CD8-positive, alpha-beta memory T cell (primary cell): ENCODE measurements around the gene CCAR1. TPM values are rescaled to one million over a fixed set of nuclear protein-coding genes. Genes with fewer than 3 reads are reported as not detected.
"Not testable (repeated sequence)": the region's sequence is repeated elsewhere in the genome, so short reads cannot be mapped to it uniquely, and the experiment has no call there.

Source experiments
- CTCF ChIA-PET: fragments of 350-600 bp; sonication (Branson Sonifier 250); formaldehyde crosslinking; loops from one replicate; lab custom pipeline; 2021; ENCODE audit warnings: antibody characterized with exemption; lab: Charles Lee
- POLR2A ChIA-PET: fragments of 350-600 bp; sonication (Branson Sonifier 250); formaldehyde crosslinking; loops from one replicate; lab custom pipeline; 2021; ENCODE audit warnings: antibody characterized with exemption; lab: Charles Lee
- DNase-seq, 5 donors: peaks; one replicate each; pipeline versions ENCODE4 v3.0.0 to v3.0.0-alpha.2; 2020 to 2022; ENCODE audit warnings: mixed read lengths in 1 of 5
- H3K27ac ChIP-seq: one replicate; pipeline ENCODE4 v1.7.0; 2013; ENCODE audit warnings: low read depth, mild to moderate bottlenecking, low read length, moderate library complexity
- H3K27me3 ChIP-seq: 2 replicates; pipeline ENCODE4 v1.7.0; 2013; ENCODE audit warnings: low read length, mild to moderate bottlenecking; ENCODE audit not compliant: insufficient read depth, poor library complexity, severe bottlenecking
- H3K36me3 ChIP-seq: 2 replicates; pipeline ENCODE4 v1.7.0; 2013; ENCODE audit warnings: mild to moderate bottlenecking, low read length, moderate library complexity; ENCODE audit not compliant: insufficient read depth
- H3K4me1 ChIP-seq: 2 replicates; pipeline ENCODE4 v1.7.0; 2013; ENCODE audit warnings: mild to moderate bottlenecking, low read length, moderate library complexity; ENCODE audit not compliant: insufficient read depth
- H3K4me3 ChIP-seq: 2 replicates; pipeline ENCODE4 v1.7.0; 2013; ENCODE audit warnings: mild to moderate bottlenecking, low read length
- H3K9me3 ChIP-seq: 2 replicates; pipeline ENCODE4 v1.7.0; 2013; ENCODE audit warnings: mild to moderate bottlenecking, low read length
- H3K27ac Mint-ChIP-seq, 8 donors: one replicate each; pipeline ENCODE4 v1.8.0; 2020 to 2021; ENCODE audit warnings: mixed read lengths in 8 of 8, mild to moderate bottlenecking in 6 of 8, inconsistent platforms in 3 of 8, moderate library complexity in 3 of 8
- H3K27me3 Mint-ChIP-seq, 2 donors: one replicate each; pipeline ENCODE4 v1.8.0; 2020 to 2021; ENCODE audit warnings: mixed read lengths in 2 of 2, mild to moderate bottlenecking in 1 of 2, moderate library complexity in 1 of 2
- H3K36me3 Mint-ChIP-seq, 3 donors: one replicate each; pipeline ENCODE4 v1.8.0; 2020 to 2021; ENCODE audit warnings: mixed read lengths in 3 of 3, inconsistent platforms in 1 of 3, mild to moderate bottlenecking in 1 of 3
- H3K4me1 Mint-ChIP-seq, 3 donors: one replicate each; pipeline ENCODE4 v1.8.0; 2020 to 2021; ENCODE audit warnings: mixed read lengths in 3 of 3, inconsistent platforms in 1 of 3, mild to moderate bottlenecking in 1 of 3
- H3K4me3 Mint-ChIP-seq, 7 donors: one replicate each; pipeline ENCODE4 v1.8.0; 2020 to 2021; ENCODE audit warnings: mixed read lengths in 7 of 7, mild to moderate bottlenecking in 6 of 7, moderate library complexity in 4 of 7, inconsistent platforms in 2 of 7
- H3K9me3 Mint-ChIP-seq, 5 donors: one replicate each; pipeline ENCODE4 v1.8.0; 2020 to 2022; ENCODE audit warnings: mixed read lengths in 5 of 5, mild to moderate bottlenecking in 3 of 5, moderate library complexity in 2 of 5, inconsistent platforms in 1 of 5
- polyA plus RNA-seq: library from polyadenylated mRNA; unstranded; fragments of 300-500 nt; fragmentation: Illumina TruSeq; gene quantifications from one replicate; pipeline ENCODE4 v1.2.3, GENCODE V29; 2021
- total RNA-seq, 2 experiments: library from RNA; stranded (reverse); gene quantifications; one replicate each; pipeline ENCODE4 v1.2.3, GENCODE V29; 2021

Gene CCAR1
- total and polyA plus RNA-seq, 3 experiments from 2014 or later: 49.4 to 147 (median 132) TPM

- H3K36me3 ChIP-seq: no peaks in the 10 kb centered on the region
- H3K4me3 ChIP-seq: no peak overlapping the region
- no peaks in the 10 kb centered on the region for H3K9me3 ChIP-seq
- no peak overlapping the region for H3K27ac ChIP-seq
- no peaks in the 10 kb centered on the region for H3K9me3 Mint-ChIP-seq
- peaks cover 10% of the 10 kb centered on the region for H3K4me1 ChIP-seq
- DNase-seq: no peak
- no peaks in the 10 kb centered on the region for H3K27me3 ChIP-seq
- ChIA-PET POLR2A (no interaction called here), CTCF (no interaction called here)
- peaks cover 0 to 11% (median 3%) of the 10 kb centered on the region in 3 donors for H3K4me1 Mint-ChIP-seq
- H3K4me3 Mint-ChIP-seq: no peak overlapping the region
- no peak overlapping the region for H3K27ac Mint-ChIP-seq
- no peaks in the 10 kb centered on the region for H3K27me3 Mint-ChIP-seq
- H3K36me3 Mint-ChIP-seq: no peaks in the 10 kb centered on the region
Measured at GRCh38 chr10:68832601-68833000, 111.6 kb downstream of the CCAR1 start.

- Histone ChIP-seq H3K4me3 (no peak overlapping the region), H3K36me3 (no peaks in the 10 kb centered on the region), H3K27me3 (no peaks in the 10 kb centered on the region), H3K27ac (no peak overlapping the region), H3K4me1 (no peaks in the 10 kb centered on the region), H3K9me3 (no peaks in the 10 kb centered on the region)
- H3K9me3 Mint-ChIP-seq: no peaks in the 10 kb centered on the region
- ChIA-PET POLR2A (no interaction called here), CTCF (interaction anchor here (1.2 kb wide), 1 partner anchor 10 kb away, joined by 5 read pairs; the partner anchor contains the start of gene STOX1)
- no peaks in the 10 kb centered on the region for H3K36me3 Mint-ChIP-seq
- H3K27me3 Mint-ChIP-seq: no peaks in the 10 kb centered on the region
- no peak for DNase-seq
- no peak overlapping the region for H3K27ac Mint-ChIP-seq
- no peak overlapping the region for H3K4me3 Mint-ChIP-seq
- no peaks in the 10 kb centered on the region for H3K4me1 Mint-ChIP-seq
Measured at GRCh38 chr10:68837626-68838322, 116.7 kb downstream of the CCAR1 start.

- POLR2A ChIA-PET, H3K36me3 Mint-ChIP-seq, H3K27me3 Mint-ChIP-seq: not testable (repeated sequence)
Measured at GRCh38 chr10:68840650-68841049, 119.6 kb downstream of the CCAR1 start.

More at GRCh38 chr10:68840650-68841049, 119.6 kb downstream of the CCAR1 start:
- DNase-seq, CTCF ChIA-PET, H3K27ac ChIP-seq, H3K4me3 Mint-ChIP-seq, H3K4me3 ChIP-seq, H3K27ac Mint-ChIP-seq, H3K4me1 ChIP-seq, H3K9me3 ChIP-seq, H3K9me3 Mint-ChIP-seq, H3K4me1 Mint-ChIP-seq, H3K36me3 ChIP-seq, H3K27me3 ChIP-seq: not testable (repeated sequence)

Other genes with a start within 250 kb of the CCAR1 start
- 10 to 100 TPM; 37.3 to 40.0 TPM for gene DNA2, start 249.3 kb upstream of the CCAR1 start, total RNA-seq
- 0.55 TPM for gene DNA2, start 249.3 kb upstream of the CCAR1 start, polyA plus RNA-seq
- 10 to 100 TPM; 15.1 to 18.6 TPM for gene SLC25A16, start 193.7 kb upstream of the CCAR1 start, total RNA-seq
- gene SLC25A16, start 193.7 kb upstream of the CCAR1 start, polyA plus RNA-seq: 6.6 TPM
- under 1 TPM; 0.44 to 0.63 TPM for gene TET1, start 160.9 kb upstream of the CCAR1 start, total RNA-seq
- gene TET1, start 160.9 kb upstream of the CCAR1 start, polyA plus RNA-seq: 1.9 TPM
- gene STOX1, start 106.3 kb downstream of the CCAR1 start, total RNA-seq: under 1 TPM; 0.29 to 0.39 TPM
- not detected for gene STOX1, start 106.3 kb downstream of the CCAR1 start, polyA plus RNA-seq
- 10 to 100 TPM; 49.9 to 50.1 TPM for gene DDX50, start 180.1 kb downstream of the CCAR1 start, total RNA-seq
- 36.9 TPM for gene DDX50, start 180.1 kb downstream of the CCAR1 start, polyA plus RNA-seq
- gene DDX21, start 234.9 kb downstream of the CCAR1 start, total RNA-seq: 100 to 1,000 TPM; 275 to 286 TPM
- gene DDX21, start 234.9 kb downstream of the CCAR1 start, polyA plus RNA-seq: 23.1 TPM